Measurements from ENCODE around the gene SFXN5. TPM values are rescaled to one million over a fixed set of nuclear protein-coding genes. Genes with fewer than 3 reads are reported as not detected.
A peak's percentile ranks its signal among the peaks of the same experiment; 100 is the strongest.

The SFXN5 gene
- total RNA-seq, 1 donor from 2014 or later, result 15.4 TPM

DNA sequence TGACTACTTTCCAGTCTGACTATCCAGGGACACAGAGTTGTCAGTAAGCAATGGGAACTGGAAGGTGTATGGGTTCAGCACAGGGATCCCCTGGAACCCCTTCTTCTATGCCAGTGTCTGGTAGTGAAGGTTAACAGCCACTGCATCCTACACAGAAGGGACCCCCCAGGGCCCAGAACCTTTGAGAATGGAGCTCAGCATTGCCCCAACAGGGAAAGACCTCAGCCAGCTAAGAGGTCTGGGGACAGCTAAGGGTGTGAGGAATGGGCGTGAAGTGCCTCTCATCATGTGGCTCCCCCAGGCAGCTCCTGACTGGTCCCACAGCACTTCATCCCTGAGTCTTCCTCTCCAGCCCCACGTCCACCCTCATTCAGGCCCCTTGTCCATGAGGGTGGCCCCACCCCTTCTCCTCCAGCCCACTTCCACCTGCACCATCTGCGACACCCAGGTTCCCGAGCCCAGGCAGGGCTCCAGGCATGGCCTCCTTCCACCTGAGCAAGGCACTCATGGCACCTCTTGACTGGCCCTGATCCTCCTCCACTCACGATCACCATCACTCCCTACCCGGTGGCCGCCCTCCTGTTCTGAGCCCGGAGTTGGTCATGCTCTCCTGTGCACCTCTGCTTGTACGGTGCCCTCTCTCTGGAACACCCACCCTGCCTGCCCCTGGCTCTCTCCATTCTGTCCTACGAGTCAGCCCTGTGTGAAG lies 77.1 kb downstream of the SFXN5 start:
- DNase-seq (no peak), ATAC-seq (peak in 1 of 2 donors; percentile 6)
- no peaks in the 10 kb centered on the region for H3K4me1 ChIP-seq
- intact Hi-C loops (cut with DNase I), result no loop called here
- H3K4me3 ChIP-seq, result no peak overlapping the region
- H3K27ac ChIP-seq, result no peak overlapping the region
- TF ChIP-seq, protein P1, sequence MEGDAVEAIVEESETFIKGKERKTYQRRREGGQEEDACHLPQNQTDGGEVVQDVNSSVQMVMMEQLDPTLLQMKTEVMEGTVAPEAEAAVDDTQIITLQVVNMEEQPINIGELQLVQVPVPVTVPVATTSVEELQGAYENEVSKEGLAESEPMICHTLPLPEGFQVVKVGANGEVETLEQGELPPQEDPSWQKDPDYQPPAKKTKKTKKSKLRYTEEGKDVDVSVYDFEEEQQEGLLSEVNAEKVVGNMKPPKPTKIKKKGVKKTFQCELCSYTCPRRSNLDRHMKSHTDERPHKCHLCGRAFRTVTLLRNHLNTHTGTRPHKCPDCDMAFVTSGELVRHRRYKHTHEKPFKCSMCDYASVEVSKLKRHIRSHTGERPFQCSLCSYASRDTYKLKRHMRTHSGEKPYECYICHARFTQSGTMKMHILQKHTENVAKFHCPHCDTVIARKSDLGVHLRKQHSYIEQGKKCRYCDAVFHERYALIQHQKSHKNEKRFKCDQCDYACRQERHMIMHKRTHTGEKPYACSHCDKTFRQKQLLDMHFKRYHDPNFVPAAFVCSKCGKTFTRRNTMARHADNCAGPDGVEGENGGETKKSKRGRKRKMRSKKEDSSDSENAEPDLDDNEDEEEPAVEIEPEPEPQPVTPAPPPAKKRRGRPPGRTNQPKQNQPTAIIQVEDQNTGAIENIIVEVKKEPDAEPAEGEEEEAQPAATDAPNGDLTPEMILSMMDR (IDR thresholded peaks at IDR 0.05), result no peak
- no peaks in the 10 kb centered on the region for H3K9me3 ChIP-seq
- no peaks in the 10 kb centered on the region for H3K36me3 ChIP-seq
- no peaks in the 10 kb centered on the region for H3K27me3 ChIP-seq (ENCODE audit: low read depth)

DNA sequence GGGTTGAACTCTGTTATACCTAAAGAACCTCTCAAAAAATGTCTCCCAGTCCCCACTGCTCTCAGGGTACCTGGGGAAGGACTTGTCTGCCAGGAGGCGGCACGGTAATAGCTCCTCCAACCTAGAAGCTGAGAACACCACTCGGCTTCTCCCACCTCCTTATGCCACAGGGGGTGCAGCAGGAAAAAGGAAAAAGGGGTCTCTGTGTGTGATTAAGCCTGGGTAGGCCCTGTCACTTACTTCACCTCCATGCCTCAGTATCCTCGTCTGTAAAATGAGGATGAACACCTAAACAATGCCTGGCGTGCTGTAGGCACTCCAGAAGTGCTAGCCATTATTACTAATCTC lies 77.6 kb downstream of the SFXN5 start:
- no peak for ATAC-seq
- H3K27ac ChIP-seq, result no peak overlapping the region
- no peaks in the 10 kb centered on the region for H3K4me1 ChIP-seq
- H3K4me3 ChIP-seq, result no peak overlapping the region
- no peaks in the 10 kb centered on the region for H3K27me3 ChIP-seq (ENCODE audit: low read depth)
- intact Hi-C loops (cut with DNase I), result no loop called here
- TF ChIP-seq, protein P1 (IDR thresholded peaks at IDR 0.05), result no peak
- no peaks in the 10 kb centered on the region for H3K36me3 ChIP-seq
- H3K9me3 ChIP-seq, result no peaks in the 10 kb centered on the region
- DNase-seq, result no peak

DNA sequence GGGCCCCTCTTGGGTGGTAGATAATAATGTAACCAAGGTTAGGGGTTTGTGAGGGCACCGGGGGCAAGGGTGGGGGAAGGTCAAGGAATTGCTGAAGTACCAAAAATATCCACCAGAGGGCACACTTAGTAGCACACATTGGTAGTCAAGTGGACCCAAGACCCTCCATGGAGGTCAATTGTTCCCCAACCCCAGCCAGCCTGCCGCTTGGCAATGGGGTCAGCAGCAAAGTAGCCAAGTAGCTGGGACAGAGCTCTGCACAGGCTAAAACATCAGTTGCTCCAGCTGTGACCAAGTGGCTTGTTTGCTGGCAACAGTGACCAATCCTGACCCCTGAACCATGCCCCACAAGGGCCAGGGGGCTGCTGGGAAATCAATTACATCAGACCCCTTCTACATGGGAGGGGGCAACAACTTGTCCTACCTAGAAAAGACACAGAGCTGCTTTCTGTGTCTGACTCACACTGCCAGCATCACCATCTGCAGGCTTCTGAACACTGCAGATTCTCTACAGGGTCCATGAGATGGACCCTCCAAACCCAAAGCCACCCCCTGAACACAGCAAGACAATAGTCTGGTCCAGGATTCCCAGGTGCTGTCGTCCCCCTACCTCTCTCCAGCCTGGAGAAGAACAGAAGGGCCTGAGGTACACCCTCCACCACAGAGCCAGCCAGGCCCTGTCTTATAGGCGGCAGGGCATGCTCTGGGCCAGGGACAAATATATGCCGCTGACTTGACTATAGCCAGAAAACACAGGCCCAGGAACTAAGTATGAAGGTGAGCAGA lies 78.2 kb downstream of the SFXN5 start:
- Histone ChIP-seq H3K27ac (no peak overlapping the region), H3K27me3 (ENCODE audit: low read depth) (no peaks in the 10 kb centered on the region), H3K4me3 (no peak overlapping the region), H3K36me3 (no peaks in the 10 kb centered on the region), H3K9me3 (no peaks in the 10 kb centered on the region), H3K4me1 (no peaks in the 10 kb centered on the region)
- TF ChIP-seq, protein P1 (IDR thresholded peaks at IDR 0.05), result peak; percentile 82
- intact Hi-C loops (cut with DNase I), result no loop called here
- DNase-seq (no peak), ATAC-seq (peak; percentile 42 to 62)

DNA sequence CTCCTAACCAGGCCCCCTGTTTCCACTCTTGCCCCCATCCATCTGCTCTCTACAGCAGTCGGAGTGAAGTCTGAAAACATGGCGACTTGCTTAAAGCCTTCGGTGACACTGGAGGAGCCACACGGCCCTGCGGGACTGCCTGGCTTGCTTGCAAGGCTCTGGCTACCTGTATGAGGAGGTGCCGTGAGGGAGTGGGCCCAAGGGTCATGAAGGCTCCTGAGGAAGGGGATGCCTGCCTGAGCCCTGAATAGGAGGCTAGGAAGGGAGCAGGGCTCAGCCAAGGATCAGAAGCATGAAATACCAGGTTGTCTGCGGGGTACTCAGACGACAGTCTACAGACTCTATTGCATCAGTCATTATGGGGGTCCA lies 78.8 kb downstream of the SFXN5 start:
- DNase-seq (no peak), ATAC-seq (no peak)
- TF ChIP-seq, protein P1 (IDR thresholded peaks at IDR 0.05), result no peak
- intact Hi-C loops (cut with DNase I), result no loop called here
- Histone ChIP-seq H3K4me1 (no peaks in the 10 kb centered on the region), H3K27me3 (ENCODE audit: low read depth) (no peaks in the 10 kb centered on the region), H3K36me3 (peaks cover 4% of the 10 kb centered on the region), H3K9me3 (no peaks in the 10 kb centered on the region), H3K27ac (no peak overlapping the region), H3K4me3 (no peak overlapping the region)

DNA sequence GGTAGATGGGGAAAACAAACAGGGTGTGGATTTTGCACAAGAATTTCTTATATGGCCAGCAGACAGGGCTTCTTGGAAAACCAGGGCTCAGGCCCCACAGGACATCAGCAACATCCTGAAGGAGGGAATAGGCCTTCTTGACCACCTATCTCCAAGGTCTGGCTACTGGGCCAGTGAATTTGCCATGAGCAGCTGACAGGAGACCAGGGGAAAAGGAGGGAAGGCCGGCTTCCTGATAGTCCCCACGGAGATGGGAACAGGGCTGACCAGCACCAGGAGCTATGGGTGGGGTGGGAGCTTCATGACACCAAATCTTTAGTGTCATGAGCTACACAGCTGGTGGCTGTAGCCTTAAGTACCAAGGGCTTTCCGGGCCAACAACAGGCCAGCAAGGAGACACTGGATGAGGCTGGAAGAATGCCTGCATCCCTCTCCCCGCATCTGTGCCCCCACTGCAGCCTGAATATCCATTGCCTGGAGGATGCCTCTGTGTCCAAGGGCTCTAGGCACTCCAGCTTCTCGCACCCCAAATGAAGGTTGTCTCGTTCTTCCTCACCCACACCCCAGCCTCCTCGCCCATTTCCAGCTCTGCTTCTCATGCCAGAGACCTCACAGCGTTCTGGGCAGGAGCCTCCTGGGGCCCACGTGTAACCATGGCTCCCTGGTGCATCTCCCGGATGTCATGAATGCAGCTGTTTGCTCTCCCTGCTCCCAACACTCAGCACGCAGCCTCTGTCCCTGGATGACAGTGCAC lies 79.4 kb downstream of the SFXN5 start:
- Histone ChIP-seq H3K27ac (no peak overlapping the region), H3K4me1 (no peaks in the 10 kb centered on the region), H3K4me3 (no peak overlapping the region), H3K27me3 (ENCODE audit: low read depth) (no peaks in the 10 kb centered on the region), H3K9me3 (no peaks in the 10 kb centered on the region), H3K36me3 (peaks cover 6% of the 10 kb centered on the region)
- intact Hi-C loops (cut with DNase I), result no loop called here
- ATAC-seq, result no peak
- no peak for DNase-seq
- TF ChIP-seq, protein P1 (IDR thresholded peaks at IDR 0.05), result no peak

All from lower lobe of right lung (tissue), 2 donors.